Astrocyte (in vitro differentiated cells and primary cell): Measurements from ENCODE around the gene IFRD2. TPM values are rescaled to one million over a fixed set of nuclear protein-coding genes. Genes with fewer than 3 reads are reported as not detected.

ENCODE experiments used
- DNase-seq: peaks from one replicate; pipeline ENCODE4 v3.0.0-alpha.2; 2010; ENCODE audit warnings: low read depth
- FAIRE-seq: peaks from 2 replicates; lab custom pipeline; 2011; peaks lifted over from hg19 to GRCh38; lab: Jason Lieb, UNC
- H2AFZ ChIP-seq: 2 replicates; pipeline ENCODE4 v1.6.0; 2012; ENCODE audit warnings: low read depth, low read length, inconsistent platforms
- H3K27ac ChIP-seq: 2 replicates; pipeline ENCODE4 v1.5.1; 2011; ENCODE audit warnings: low read depth, low read length, inconsistent platforms
- H3K27me3 ChIP-seq: 2 replicates; pipeline ENCODE4 v1.6.0; 2011; ENCODE audit warnings: low read length, inconsistent platforms; ENCODE audit not compliant: insufficient read depth
- H3K36me3 ChIP-seq: 2 replicates; pipeline ENCODE4 v1.5.1; 2011; ENCODE audit warnings: low read length, inconsistent platforms; ENCODE audit not compliant: insufficient read depth
- H3K4me1 ChIP-seq: 2 replicates; pipeline ENCODE4 v1.5.1; 2011; ENCODE audit warnings: low read length, inconsistent platforms; ENCODE audit not compliant: insufficient read depth
- H3K4me2 ChIP-seq: 2 replicates; pipeline ENCODE4 v1.6.0; 2012; ENCODE audit warnings: low read length, inconsistent platforms
- H3K4me3 ChIP-seq: 2 replicates; pipeline ENCODE4 v1.5.1; 2011; ENCODE audit warnings: low read depth, mild to moderate bottlenecking, low read length, inconsistent platforms; ENCODE audit not compliant: insufficient read depth
- H3K79me2 ChIP-seq: 2 replicates; pipeline ENCODE4 v1.6.0; 2012; ENCODE audit warnings: mild to moderate bottlenecking, low read length, inconsistent platforms; ENCODE audit not compliant: insufficient read depth
- H3K9ac ChIP-seq: 2 replicates; pipeline ENCODE4 v1.6.0; 2012; ENCODE audit warnings: mild to moderate bottlenecking, low read length, inconsistent platforms
- H3K9me3 ChIP-seq: 2 replicates; pipeline ENCODE4 v1.5.1; 2012; ENCODE audit warnings: low read depth, mild to moderate bottlenecking, low read length, inconsistent platforms; ENCODE audit not compliant: insufficient read depth
- H4K20me1 ChIP-seq: 2 replicates; pipeline ENCODE4 v1.6.0; 2012; ENCODE audit warnings: low read length, inconsistent platforms; ENCODE audit not compliant: insufficient read depth
- H3K27ac Mint-ChIP-seq: one replicate; pipeline ENCODE4 v1.8.0; 2021; ENCODE audit warnings: mild to moderate bottlenecking, mixed read lengths; ENCODE audit not compliant: unreplicated experiment
- H3K27me3 Mint-ChIP-seq: one replicate; pipeline ENCODE4 v1.8.0; 2021; ENCODE audit warnings: low read depth, mixed read lengths; ENCODE audit not compliant: unreplicated experiment
- H3K36me3 Mint-ChIP-seq: one replicate; pipeline ENCODE4 v1.8.0; 2021; ENCODE audit warnings: low read depth, mixed read lengths; ENCODE audit not compliant: unreplicated experiment
- H3K4me1 Mint-ChIP-seq: one replicate; pipeline ENCODE4 v1.8.0; 2021; ENCODE audit warnings: low read depth, mixed read lengths; ENCODE audit not compliant: unreplicated experiment
- H3K4me3 Mint-ChIP-seq: one replicate; pipeline ENCODE4 v1.8.0; 2021; ENCODE audit warnings: mild to moderate bottlenecking, moderate library complexity, mixed read lengths; ENCODE audit not compliant: unreplicated experiment
- H3K9me3 Mint-ChIP-seq: one replicate; pipeline ENCODE4 v1.8.0; 2021; ENCODE audit warnings: mild to moderate bottlenecking, mixed read lengths; ENCODE audit not compliant: unreplicated experiment
- CTCF ChIP-seq: IDR thresholded peaks from 2 replicates; pipeline ENCODE4 v1.5.1; 2011; ENCODE audit warnings: low read depth, mild to moderate bottlenecking, inconsistent platforms, low read length, moderate library complexity; ENCODE audit not compliant: insufficient read depth
- EZH2 ChIP-seq: IDR thresholded peaks from 2 replicates; pipeline ENCODE4 v1.6.1; 2012; ENCODE audit warnings: mild to moderate bottlenecking, low read length, inconsistent platforms; ENCODE audit not compliant: insufficient read depth
- total RNA-seq: library from RNA; stranded (reverse); gene quantifications from 2 replicates; pipeline ENCODE4 v1.2.1, GENCODE V29; 2021

Gene IFRD2
- total RNA-seq, 1 donor from 2014 or later: 66.8 TPM

DNA sequence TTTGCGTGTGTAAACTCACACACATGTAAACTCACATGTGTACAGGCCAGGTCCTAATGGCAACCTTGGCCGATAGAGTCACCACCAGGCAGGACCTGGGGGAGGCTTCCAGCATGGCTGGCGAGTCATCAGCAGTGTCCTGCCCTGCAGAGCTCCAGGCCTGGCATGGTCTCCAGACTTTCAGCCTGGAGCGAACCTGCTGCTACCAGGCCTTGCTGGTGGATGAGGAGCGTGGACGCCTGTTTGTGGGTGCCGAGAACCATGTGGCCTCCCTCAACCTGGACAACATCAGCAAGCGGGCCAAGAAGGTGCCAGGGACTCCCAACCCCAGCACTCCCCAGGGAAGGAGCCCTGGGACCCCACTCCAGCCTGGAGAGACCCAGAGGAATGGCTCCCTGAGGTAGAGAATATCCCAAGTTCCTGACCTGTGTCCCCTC, 22.2 kb downstream of the IFRD2 start:
- Histone ChIP-seq H4K20me1 (peaks cover 3% of the 10 kb centered on the region), H3K4me1 (peaks cover 32% of the 10 kb centered on the region), H3K27ac (no peak overlapping the region), H3K9ac (peak overlapping the region; percentile 38), H3K4me3 (no peak overlapping the region), H3K4me2 (peak overlapping the region; percentile 3), H3K36me3 (no peaks in the 10 kb centered on the region), H3K9me3 (no peaks in the 10 kb centered on the region), H3K79me2 (no peaks in the 10 kb centered on the region), H2AFZ (no peak overlapping the region), H3K27me3 (peaks cover 18% of the 10 kb centered on the region)
- Mint-ChIP-seq H3K4me3 (no peak overlapping the region), H3K27ac (no peak overlapping the region), H3K27me3 (peaks cover 14% of the 10 kb centered on the region), H3K9me3 (no peaks in the 10 kb centered on the region), H3K36me3 (peaks cover 8% of the 10 kb centered on the region), H3K4me1 (peaks cover 31% of the 10 kb centered on the region)
- FAIRE-seq: no peak
- DNase-seq: no peak
- no peak for TF ChIP-seq EZH2
- no peak for TF ChIP-seq CTCF

GRCh38 chr3:50269460-50269859, 22.8 kb downstream of the IFRD2 start:
- H3K4me3 Mint-ChIP-seq: no peak overlapping the region
- H3K27ac ChIP-seq: no peak overlapping the region

More at GRCh38 chr3:50269460-50269859, 22.8 kb downstream of the IFRD2 start:
- H3K4me1 ChIP-seq: peaks cover 36% of the 10 kb centered on the region
- no peaks in the 10 kb centered on the region for H3K9me3 ChIP-seq
- H3K36me3 ChIP-seq: no peaks in the 10 kb centered on the region
- Mint-ChIP-seq H3K4me1 (peaks cover 32% of the 10 kb centered on the region), H3K27ac (peak overlapping the region; percentile 24), H3K36me3 (peaks cover 6% of the 10 kb centered on the region), H3K27me3 (peaks cover 10% of the 10 kb centered on the region), H3K9me3 (no peaks in the 10 kb centered on the region)
- H3K27me3 ChIP-seq: peaks cover 14% of the 10 kb centered on the region
- no peak overlapping the region for H2AFZ ChIP-seq
- TF ChIP-seq EZH2 (no peak), CTCF (no peak)
- no peak overlapping the region for H3K4me3 ChIP-seq
- no peak for FAIRE-seq
- no peak for DNase-seq
- no peak overlapping the region for H3K9ac ChIP-seq
- H4K20me1 ChIP-seq: peaks cover 1% of the 10 kb centered on the region
- H3K79me2 ChIP-seq: no peaks in the 10 kb centered on the region
- H3K4me2 ChIP-seq: peak overlapping the region; percentile 26
